Stimulated activated CD4-positive, alpha-beta T cell treated with anti-CD3 and anti-CD28 coated beads, Interleukin-1b, Interleukin-23, amount 100 ng/mL, for 24 hours (primary cell): ENCODE results near the gene SMTNL2.
"Not testable (repeated sequence)": the region's sequence is repeated elsewhere in the genome, so short reads cannot be mapped to it uniquely, and the experiment has no call there.

ENCODE experiments used
- DNase-seq, 4 experiments: peaks; one replicate each; pipeline ENCODE4 v3.0.0-alpha.2; 2020; ENCODE audit warnings: low read depth in 4 of 4, low spot score in 1 of 4

Gene SMTNL2

DNA sequence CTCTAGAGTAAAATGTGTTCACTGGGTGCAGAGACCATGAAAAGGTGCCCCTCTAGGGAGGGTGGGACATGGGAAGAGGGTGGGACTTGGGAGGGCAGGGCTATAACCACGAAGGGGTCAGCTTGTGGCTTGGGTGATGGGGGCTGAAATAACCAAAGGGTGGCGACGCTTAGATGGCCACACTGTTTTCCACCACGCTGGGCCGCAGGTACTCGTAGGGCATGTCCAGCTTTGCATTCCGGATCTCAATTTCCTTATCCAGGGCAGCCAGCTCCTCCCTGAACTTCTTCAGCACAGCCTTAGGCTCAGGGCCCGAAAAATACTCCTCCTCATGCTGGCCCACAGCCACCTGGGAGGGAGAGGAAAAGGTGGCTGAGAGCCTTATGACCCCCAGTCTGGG lies 47.1 kb downstream of the SMTNL2 start:
- no peak for DNase-seq

DNA sequence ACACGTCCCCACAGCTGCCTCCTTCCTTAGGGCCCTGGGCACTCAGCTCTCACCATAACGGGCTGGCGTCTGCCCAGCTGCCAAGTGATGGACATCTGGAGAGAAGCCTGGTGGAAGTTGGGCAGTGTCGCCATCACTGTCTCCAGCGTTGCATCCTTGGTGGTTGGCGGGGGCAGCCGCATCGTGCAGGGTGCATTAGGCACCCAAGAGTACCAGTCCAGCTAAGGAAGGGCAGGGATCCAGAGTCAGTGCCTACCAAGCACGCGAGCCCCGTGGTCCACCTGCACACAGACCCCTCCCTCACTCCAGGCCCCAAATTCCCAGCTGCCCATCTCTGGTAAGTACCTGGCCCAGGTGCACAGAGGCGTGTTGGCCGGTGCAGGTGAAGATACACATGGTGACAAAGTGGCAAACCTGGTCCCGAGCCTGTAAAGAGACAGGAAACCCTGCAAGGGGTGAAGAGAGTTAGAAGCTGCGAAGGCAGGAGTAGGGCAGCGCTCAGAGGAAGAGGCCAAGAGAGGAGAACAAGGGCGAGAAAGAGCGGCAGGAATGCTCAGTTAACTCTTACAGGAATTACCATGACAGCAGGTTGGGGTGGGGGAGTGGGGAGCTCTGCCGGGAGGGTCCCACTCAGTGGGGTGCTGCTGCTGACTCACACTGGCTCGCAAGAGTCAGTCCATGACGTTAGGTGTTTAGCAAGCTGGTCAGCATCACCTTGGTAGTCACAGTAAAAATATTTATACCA lies 47.7 kb downstream of the SMTNL2 start:
- DNase-seq = no peak

DNA sequence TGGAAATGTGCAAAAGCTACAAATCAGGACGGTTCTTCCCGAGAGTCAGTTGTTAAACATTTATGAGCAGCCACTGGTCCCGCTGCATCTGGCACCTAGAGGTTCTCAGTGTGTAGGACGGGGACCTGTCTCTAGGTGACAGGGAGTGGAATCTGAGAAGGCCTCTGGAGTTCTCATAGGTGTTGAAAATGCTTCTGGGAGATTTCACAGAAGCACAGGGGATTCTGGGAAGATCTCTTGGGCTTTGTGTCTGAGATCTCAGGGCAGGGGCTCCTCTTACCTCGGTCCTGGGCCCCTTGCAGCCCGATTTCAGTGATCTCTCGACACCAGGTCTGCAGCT lies 48.2 kb downstream of the SMTNL2 start:
- no peak for DNase-seq

DNA sequence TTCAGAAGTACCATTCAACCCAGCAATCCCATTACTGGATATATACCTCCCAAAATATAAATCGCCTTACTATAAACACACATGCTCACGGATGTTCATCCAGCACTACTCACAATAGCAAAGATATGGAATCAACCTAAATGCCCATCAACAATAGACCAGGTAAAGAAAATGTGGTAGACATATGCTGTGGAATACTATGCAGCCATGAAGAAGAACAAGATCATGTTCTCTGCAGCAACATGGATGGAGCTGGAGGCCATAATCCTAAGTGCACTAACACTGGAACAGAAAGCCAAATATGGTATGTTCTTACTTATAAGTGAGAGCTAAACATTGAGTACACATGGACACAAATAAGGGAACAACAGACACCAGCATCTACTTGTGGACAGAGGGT lies 49.3 kb downstream of the SMTNL2 start:
- no peak for DNase-seq

DNA sequence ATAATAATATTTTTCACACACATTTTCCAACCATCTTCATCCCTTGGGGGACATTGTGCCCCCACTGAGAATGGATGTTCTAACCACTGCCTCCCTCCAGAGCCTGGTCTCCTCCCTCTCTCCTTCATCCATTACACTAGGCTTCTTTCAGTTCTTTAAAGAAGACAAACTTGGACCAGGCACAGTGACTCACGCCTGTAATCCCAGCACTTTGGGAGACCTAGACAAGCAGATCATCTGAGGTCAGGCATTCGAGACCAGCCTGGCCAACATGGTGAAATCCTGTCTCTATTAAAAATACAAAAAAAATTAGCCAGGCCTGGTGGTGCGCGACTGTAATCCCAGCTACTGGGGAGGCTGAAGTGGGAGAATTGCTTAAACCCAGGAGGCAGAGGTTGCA lies 50.6 kb downstream of the SMTNL2 start:
- DNase-seq = no peak

DNA sequence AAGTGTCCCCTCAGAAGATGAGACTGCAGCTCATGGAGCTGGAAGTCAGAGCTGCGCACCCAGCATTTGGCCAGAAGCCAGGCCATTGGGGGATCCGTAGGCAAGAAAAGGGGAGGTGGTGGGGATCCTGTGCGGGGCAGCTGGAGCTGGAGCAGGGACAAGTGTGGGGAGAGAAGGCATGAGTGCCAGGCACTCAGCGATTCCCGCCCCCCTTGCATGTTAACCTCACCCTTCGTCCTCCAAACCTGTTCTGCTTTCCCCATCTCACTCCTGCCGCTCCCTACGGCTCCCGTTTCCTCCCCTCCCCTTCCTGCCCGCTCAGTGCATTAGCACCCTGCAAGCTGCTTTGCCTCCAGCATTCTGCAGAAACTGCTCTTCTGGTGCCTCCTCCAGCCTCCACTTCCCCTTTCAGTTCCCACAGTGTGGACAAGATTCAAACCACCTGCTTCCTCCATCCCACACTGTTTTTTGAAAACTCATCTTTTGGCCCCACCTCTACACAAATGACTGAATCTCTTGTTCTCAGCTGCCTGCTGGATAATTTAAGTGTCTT lies 51.6 kb downstream of the SMTNL2 start:
- no peak for DNase-seq

DNA sequence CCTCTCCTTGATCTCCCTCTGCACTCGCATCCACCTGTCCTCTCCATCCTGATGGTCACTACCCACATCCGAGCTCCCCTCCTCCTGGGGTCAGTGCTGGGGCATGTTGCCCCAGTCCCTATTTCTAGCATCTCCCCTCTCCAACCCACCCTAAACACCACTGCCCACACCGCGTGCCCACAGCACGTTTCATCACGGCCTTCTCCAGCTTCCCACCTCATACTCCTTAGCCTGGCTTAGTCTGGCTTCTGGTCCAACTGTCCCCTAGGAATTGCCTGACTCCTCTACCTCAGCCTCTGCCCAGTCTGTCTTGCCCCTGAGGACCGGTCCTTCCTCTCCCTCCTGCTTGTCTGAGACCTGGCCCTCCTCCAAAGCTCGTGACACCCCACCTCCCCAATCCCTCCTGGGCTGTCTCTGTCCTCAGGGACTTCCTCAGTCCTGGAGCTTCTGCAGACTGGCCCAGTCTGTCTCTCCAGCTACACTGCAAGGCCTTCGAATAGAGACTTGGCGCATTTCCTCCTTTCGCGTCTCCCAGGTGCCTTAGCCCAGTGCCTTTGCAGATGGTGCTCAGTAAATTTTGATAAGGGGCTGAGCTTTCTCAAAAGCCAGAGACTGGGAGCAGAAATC lies 52.3 kb downstream of the SMTNL2 start:
- DNase-seq = no peak

DNA sequence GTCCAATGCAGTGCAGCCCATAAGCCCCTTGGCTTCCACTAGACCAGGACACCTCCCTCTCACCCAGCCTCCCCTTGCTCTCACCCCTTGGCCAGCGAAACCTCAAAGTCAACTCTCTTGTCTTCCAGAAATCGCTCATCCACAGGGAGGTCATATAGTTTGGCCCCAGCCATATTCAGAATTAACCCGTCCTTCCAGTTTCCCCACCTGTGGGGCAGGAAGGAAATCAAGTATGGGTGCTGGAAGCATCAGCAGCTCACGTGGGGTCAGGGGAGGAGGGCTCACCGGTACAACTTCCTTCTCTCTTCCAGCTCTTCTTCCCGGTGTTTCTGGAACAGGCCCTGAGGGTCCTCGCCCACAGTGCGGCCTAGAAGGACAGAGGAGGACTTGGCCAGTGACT lies 54.4 kb downstream of the SMTNL2 start:
- not testable (repeated sequence) for DNase-seq

DNA sequence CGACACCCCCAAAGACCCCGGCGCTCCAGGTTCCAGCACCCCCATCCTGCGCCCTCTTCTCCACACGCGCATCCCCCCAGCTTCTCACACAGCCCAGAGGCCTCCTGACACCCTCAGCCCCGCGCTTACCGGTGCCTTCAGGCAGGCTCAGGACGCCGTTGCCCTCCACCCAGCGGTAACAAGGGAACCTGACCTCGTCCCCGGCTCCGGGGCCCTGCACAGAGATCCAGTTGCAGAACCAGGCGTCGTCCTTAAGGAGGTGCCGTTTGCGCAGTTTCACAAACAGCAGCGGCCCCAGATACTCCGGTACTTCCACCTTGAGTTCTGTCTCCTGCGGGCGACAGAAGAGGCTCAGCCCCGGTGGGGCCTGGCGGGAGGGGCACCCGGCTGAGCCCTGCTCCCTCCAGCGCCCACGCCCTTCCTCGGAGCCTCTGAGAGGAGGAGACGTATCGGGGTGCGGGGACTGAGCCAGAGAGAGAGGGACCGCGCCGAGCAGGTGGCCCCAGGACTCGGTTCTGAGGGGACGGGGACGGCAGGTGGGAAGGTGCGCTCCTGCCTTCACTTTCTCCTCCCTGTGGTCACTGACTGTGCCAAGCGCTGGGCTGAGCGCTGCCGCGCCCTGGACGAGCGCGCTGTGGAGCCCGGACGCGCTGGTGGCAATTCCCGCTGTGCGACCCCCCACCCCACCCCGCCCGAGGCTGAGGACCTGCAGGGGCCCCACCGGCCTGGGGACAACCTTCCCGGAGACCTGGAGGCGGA lies 55.2 kb downstream of the SMTNL2 start:
- DNase-seq = peak in 1 of 4 experiments; percentile 15

DNA sequence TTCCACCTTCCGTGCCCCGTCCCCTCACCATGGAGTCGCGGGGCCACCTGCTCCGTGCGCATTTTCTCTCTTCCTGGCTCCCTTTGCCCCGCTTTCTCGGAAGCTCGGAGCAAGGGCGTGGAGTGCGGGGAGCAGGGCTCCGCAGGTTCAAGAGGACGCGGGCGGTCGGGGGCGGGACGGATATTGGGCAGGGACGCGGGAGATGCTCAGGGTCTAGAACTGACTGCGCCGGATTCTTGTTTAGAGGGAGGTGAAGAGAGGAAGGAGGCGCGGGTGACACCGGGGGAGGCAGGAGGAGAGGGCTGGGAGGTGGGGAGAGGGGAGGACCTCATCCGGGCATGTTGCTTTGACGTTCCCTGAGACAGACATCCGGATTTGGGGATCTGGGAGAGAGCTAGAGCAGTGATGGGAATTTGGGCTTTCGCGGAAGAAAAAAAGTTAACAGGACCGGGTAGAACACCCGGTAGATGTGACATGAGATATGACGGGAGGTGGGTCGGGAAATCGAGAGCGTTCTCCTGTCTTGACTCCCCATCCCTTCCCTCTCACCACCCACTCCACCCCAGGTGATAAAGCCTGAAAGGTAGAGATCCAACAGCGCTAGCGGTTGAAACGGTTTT lies 56.4 kb downstream of the SMTNL2 start:
- DNase-seq = not testable (repeated sequence)

DNA sequence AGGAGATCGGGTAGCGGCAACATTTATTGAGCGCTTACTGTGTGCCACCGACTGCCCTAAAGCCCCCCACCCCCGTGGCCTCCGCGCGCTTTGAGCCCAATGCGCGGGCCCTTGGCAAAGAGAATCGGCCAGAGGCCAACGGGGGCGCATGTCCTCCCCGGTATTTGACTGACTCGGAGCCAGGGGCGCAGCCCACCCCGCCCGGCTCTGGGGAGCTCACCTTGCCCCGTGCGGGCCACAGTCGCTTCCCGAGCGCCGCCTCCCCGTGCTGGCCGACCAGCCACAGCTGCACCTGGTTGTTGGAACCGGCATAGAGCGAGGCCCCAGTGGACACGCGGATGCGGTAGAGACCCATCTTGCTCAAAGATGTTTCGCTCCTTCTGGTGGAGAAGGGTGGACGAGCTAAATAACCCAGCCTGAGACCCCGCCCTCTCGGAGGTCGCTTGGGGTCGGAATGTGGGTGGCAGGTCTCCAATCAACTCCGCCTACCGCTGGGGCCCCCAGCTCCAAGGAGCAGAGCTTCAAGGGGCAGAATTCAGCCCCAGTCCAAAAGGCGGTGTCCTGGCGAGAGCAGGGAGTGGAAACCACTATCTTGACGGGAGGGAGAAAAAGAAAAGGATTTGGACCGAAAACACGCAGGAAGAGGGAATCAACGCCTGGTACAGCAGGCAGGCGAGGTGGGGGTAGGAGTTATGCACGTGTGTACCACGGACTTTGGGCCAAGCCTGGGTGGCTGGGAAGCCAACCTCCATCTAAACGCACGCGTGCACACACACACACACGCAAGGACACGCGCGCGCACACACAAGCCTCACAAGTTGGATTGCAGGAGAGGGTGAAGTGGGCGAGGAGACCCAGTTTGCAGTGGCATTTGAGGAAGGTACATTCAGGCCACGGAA lies 57.2 kb downstream of the SMTNL2 start, which contains the start of gene ALOX15:
Gene ALOX15, minus strand, starts transcription at position 382 of the 899 bp plus-strand sequence. Its CDS starts 27 bp downstream, at position 355.
- no peak for DNase-seq

DNA sequence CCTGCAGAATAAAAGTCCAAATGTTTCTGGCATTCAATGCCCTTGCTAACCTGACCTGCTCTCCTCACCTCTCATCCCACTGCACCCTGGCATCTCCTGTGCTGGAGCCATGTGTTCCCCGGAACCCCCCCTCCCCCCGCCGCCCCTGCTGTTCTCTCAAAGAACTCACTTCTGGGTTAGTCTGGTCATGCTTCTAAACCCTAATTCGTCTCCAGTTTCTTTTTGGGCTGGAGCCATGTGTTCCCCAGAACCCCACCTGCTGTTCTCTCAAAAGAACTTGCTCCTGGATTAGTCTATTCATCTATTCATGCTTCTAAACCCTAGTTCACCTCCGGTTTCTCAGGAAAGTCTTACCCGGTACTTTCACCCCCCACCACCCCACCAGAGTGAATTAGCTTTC lies 58.0 kb downstream of the SMTNL2 start:
- no peak for DNase-seq

DNA sequence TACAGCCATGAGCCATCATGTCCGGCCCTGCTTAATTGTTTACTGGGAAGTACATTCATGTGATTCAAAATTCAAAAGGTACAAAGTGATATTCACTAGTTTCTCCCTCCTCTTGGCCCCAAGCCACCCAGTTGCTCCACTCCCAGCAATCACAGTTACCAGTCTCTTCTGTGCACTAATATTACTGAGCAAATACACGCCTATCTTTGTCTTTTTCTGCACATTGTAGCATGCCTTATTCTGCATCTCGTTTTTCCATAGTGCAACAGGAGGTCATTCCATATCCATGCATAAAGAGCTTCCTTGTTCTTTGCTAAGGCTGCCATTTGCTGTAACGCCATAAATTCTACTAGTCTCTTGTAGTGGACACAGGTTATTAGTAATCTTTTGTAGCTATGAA lies 59.3 kb downstream of the SMTNL2 start:
- no peak for DNase-seq

DNA sequence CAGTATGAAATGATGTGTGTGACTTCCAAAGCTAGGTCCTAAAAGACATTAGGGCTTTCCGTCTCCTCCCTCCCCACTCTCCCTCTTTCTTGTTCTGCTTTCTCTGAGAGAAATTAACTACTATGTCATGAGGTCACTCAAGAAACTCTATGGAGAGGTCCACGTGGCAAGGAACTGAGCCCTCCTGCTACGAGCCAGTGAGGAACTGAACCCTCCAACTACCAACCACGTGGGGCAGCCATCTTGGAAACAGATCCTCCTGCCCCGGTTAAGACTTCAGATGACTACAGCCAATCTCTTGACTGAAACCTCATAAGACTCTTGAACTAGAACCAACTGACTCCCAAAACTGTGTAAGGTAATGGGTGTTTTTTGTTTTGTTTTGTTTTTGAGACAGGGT lies 61.3 kb downstream of the SMTNL2 start:
- no peak for DNase-seq

DNA sequence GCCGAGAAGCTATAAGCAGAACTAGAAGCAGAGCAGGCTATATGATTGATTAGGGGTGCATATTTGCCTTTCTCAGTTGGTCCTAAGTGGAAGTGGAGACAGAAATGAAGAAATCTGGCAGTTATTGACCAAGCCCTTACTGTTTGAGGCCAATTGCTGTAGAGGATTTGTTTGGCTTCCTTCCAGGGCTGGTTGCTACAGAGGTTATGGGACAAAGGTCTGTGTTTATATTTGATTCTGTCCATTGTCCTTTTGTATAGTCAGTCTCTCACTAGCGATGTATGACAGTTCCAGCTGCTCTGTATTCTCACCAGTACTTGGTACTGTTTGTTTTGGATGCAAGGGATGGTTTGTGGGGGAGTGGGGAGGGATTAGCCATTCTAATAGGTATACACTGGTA lies 64.4 kb downstream of the SMTNL2 start:
- no peak for DNase-seq

DNA sequence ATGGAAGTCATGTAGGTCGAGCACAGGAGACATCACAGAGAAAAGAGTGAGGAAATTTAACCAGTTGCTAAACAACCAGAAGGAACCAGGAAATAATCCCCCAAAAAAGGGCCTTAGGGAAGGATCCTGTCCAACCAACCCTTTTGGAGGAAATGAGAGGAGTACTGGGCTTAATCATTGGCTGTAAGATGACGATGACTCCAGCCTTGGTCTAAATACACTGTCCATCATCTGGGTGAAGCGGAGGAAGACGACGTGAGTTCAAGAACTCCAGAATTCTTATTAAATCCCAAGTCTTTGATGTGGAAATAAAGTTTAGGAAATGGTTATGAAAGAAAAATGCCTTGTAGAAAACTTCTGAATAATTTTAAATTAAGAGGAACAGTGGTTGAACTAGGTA lies 68.7 kb downstream of the SMTNL2 start:
- DNase-seq = no peak

DNA sequence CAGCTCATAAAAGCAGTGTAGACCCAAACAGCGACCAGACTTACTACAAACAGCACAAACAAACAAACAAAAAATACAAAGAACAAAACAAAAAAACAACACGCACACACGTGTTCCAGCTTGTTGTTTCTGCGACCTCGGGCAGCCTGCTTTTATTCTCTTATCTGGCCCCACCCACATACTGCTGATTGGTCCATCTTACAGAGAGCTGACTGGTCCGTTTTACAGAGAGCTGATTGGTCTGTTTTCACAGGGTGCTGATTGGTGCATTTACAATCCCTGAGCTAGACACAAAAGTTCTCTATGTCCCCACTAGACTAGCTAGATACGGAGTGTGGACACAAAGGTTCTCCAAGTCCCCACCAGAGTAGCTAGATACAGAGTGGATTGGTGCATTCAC lies 71.6 kb downstream of the SMTNL2 start:
- DNase-seq = not testable (repeated sequence)

DNA sequence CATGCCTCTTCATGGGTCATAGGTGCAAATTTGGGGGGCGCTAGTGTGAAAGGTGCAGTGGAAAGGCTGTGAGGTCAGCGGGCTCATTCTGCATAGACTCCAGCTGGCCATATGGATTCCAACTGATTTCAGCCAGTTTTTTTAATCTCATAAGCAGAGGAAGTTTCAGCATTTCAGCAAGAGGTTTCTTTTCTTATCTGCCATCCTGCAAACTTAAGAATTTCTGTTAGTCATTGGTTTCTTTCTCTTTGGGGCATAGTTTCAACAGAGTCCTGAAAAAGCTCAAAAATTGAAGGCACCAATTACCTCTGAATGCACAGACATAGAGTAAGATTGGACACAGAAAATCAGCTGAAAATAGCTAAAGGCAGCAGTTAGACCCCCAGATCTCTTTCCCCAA lies 73.3 kb downstream of the SMTNL2 start:
- no peak for DNase-seq
